ENCODE results near the gene SREK1IP1.

The SREK1IP1 gene

GRCh38 chr5:64807520-64807919 is 39.0 kb upstream of the SREK1IP1 start (continued):
- TF ChIP-seq, protein P1, sequence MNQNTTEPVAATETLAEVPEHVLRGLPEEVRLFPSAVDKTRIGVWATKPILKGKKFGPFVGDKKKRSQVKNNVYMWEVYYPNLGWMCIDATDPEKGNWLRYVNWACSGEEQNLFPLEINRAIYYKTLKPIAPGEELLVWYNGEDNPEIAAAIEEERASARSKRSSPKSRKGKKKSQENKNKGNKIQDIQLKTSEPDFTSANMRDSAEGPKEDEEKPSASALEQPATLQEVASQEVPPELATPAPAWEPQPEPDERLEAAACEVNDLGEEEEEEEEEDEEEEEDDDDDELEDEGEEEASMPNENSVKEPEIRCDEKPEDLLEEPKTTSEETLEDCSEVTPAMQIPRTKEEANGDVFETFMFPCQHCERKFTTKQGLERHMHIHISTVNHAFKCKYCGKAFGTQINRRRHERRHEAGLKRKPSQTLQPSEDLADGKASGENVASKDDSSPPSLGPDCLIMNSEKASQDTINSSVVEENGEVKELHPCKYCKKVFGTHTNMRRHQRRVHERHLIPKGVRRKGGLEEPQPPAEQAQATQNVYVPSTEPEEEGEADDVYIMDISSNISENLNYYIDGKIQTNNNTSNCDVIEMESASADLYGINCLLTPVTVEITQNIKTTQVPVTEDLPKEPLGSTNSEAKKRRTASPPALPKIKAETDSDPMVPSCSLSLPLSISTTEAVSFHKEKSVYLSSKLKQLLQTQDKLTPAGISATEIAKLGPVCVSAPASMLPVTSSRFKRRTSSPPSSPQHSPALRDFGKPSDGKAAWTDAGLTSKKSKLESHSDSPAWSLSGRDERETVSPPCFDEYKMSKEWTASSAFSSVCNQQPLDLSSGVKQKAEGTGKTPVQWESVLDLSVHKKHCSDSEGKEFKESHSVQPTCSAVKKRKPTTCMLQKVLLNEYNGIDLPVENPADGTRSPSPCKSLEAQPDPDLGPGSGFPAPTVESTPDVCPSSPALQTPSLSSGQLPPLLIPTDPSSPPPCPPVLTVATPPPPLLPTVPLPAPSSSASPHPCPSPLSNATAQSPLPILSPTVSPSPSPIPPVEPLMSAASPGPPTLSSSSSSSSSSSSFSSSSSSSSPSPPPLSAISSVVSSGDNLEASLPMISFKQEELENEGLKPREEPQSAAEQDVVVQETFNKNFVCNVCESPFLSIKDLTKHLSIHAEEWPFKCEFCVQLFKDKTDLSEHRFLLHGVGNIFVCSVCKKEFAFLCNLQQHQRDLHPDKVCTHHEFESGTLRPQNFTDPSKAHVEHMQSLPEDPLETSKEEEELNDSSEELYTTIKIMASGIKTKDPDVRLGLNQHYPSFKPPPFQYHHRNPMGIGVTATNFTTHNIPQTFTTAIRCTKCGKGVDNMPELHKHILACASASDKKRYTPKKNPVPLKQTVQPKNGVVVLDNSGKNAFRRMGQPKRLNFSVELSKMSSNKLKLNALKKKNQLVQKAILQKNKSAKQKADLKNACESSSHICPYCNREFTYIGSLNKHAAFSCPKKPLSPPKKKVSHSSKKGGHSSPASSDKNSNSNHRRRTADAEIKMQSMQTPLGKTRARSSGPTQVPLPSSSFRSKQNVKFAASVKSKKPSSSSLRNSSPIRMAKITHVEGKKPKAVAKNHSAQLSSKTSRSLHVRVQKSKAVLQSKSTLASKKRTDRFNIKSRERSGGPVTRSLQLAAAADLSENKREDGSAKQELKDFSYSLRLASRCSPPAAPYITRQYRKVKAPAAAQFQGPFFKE (tag by site-specific recombination; IDR thresholded peaks at IDR 0.05; ENCODE audit: borderline replicate concordance), result no peak
- TF ChIP-seq ZNF513 (tag by site-specific recombination; IDR thresholded peaks at IDR 0.05) (no peak), ZNF146 (tag by site-specific recombination; IDR thresholded peaks at IDR 0.05) (no peak), ZNF596 (tag by site-specific recombination; IDR thresholded peaks at IDR 0.05) (no peak), ZNF670 (tag by site-specific recombination; IDR thresholded peaks at IDR 0.05; ENCODE audit: low read depth) (no peak), ZFP37 (tag by site-specific recombination; IDR thresholded peaks at IDR 0.05) (no peak)
- TF ChIP-seq, protein P2, sequence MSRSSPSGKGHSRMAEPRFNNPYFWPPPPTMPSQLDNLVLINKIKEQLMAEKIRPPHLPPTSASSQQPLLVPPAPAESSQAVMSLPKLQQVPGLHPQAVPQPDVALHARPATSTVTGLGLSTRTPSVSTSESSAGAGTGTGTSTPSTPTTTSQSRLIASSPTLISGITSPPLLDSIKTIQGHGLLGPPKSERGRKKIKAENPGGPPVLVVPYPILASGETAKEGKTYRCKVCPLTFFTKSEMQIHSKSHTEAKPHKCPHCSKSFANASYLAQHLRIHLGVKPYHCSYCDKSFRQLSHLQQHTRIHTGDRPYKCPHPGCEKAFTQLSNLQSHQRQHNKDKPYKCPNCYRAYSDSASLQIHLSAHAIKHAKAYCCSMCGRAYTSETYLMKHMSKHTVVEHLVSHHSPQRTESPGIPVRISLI (tag by site-specific recombination; IDR thresholded peaks at IDR 0.05), result no peak

DNA sequence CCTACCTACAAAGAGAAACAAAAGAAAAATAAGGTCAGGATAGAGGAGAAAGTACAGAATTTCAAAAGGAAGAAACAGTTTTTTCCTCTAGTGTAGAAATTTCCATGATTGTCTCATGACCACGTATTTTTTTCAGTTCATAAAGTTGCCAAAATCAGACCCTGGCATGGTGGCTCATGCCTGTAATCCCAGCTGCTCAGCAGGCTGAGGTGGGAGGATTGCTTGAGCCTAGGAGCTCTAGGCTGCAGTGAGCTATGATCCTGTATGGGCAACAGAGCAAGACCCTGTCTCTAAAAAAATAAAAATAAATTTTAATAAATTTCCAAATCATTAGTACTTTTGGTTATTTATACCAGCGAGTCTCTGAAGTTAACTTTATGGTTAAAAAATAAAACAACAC is 38.0 kb upstream of the SREK1IP1 start:
- peaks cover 3 to 9% of the 10 kb centered on the region in 2 experiments; a peak in 2 of 3 replicates for H3K36me3 ChIP-seq (ENCODE audit: control insufficient read depth in 2 of 2, insufficient read depth in 1 of 2, low read length in 2 of 2)
- H3K4me1 ChIP-seq (ENCODE audit: control insufficient read depth, insufficient read depth, low read length), result no peaks in the 10 kb centered on the region
- no peak overlapping the region for H3K27ac ChIP-seq (ENCODE audit: extremely low read depth, low read depth, low read length)
- no peak overlapping the region for H3K4me3 ChIP-seq (ENCODE audit: low read depth, low read length)
- ChIA-PET CTCF (interaction anchor here (0.7 to 1.5 kb wide), 5 partner anchors 22 to 676 kb away, joined by 3 to 5 read pairs (median 4); no protein-coding TSS in a partner anchor), POLR2A (no interaction called here)
- no peaks in the 10 kb centered on the region for H3K9me3 ChIP-seq (ENCODE audit: control insufficient read depth, insufficient read depth, low read depth, low read length)
- no peak for TF ChIP-seq ZNF140 (tag by site-specific recombination; IDR thresholded peaks at IDR 0.05)
- TF ChIP-seq ZBTB21 (tag by site-specific recombination; IDR thresholded peaks at IDR 0.05), result no peak
- TF ChIP-seq ZNF324 (tag by site-specific recombination; IDR thresholded peaks at IDR 0.05), result no peak
- no peak for TF ChIP-seq ZNF548 (tag by site-specific recombination; IDR thresholded peaks at IDR 0.05)
- TF ChIP-seq ZNF146 (tag by site-specific recombination; IDR thresholded peaks at IDR 0.05), result no peak
- TF ChIP-seq, protein P3, sequence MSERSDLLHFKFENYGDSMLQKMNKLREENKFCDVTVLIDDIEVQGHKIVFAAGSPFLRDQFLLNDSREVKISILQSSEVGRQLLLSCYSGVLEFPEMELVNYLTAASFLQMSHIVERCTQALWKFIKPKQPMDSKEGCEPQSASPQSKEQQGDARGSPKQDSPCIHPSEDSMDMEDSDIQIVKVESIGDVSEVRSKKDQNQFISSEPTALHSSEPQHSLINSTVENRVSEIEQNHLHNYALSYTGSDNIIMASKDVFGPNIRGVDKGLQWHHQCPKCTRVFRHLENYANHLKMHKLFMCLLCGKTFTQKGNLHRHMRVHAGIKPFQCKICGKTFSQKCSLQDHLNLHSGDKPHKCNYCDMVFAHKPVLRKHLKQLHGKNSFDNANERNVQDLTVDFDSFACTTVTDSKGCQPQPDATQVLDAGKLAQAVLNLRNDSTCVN (tag by site-specific recombination; optimal IDR thresholded peaks at IDR 0.05), result no peak
- no peak for TF ChIP-seq KLF9 (tag by site-specific recombination; IDR thresholded peaks at IDR 0.05; ENCODE audit: low read depth)

- Histone ChIP-seq H3K36me3 (ENCODE audit: control insufficient read depth in 2 of 2, insufficient read depth in 1 of 2, low read length in 2 of 2) (peaks cover 5 to 7% of the 10 kb centered on the region in 2 experiments; a peak in 2 of 3 replicates), H3K9me3 (ENCODE audit: control insufficient read depth, insufficient read depth, low read depth, low read length) (no peaks in the 10 kb centered on the region), H3K4me1 (ENCODE audit: control insufficient read depth, insufficient read depth, low read length) (no peaks in the 10 kb centered on the region), H3K27ac (ENCODE audit: extremely low read depth, low read depth, low read length) (no peak overlapping the region), H3K4me3 (ENCODE audit: low read depth, low read length) (no peak overlapping the region)
- ChIA-PET POLR2A (no interaction called here), CTCF (interaction anchor here (0.5 kb wide), 1 partner anchor 303 kb away, joined by 3 read pairs; no protein-coding TSS in a partner anchor)
- TF ChIP-seq PRDM4 (tag by site-specific recombination; IDR thresholded peaks at IDR 0.05), result no peak
- TF ChIP-seq ZBTB49 (tag by site-specific recombination; IDR thresholded peaks at IDR 0.05; ENCODE audit: low read depth), result no peak
- no peak for TF ChIP-seq ZNF707 (tag by site-specific recombination; IDR thresholded peaks at IDR 0.05)
- TF ChIP-seq ZNF571 (tag by site-specific recombination; IDR thresholded peaks at IDR 0.05), result no peak
Observed at GRCh38 chr5:64800926-64801325, 32.4 kb upstream of the SREK1IP1 start.
